Left lung (tissue), 10 donors: ENCODE measurements around the gene CNPY1. TPM values are rescaled to one million over a fixed set of nuclear protein-coding genes. Genes with fewer than 3 reads are reported as not detected.

Source experiments
- ATAC-seq: fragments of 200-7000 bp; cut with Tn5 transposase; one replicate; pipeline ENCODE4 v1.9.1; 2020; ENCODE audit warnings: moderate library complexity
- DNase-seq, 4 donors: peaks; one replicate each; pipeline ENCODE4 v3.0.0-alpha.2; 2013 to 2020
- H3K27ac ChIP-seq, 2 donors: fragments of 200-600 bp; sonication (generic) in 1 of 2; one replicate each; pipeline versions ENCODE4 v1.5.0 to v1.8.0; 2020 to 2021
- H3K27me3 ChIP-seq, 2 donors: fragments of 200-600 bp; sonication (generic) in 1 of 2; one replicate each; pipeline versions ENCODE4 v1.5.0 to v1.8.0; 2020 to 2021
- H3K36me3 ChIP-seq, 2 donors: fragments of 200-600 bp; sonication (generic) in 1 of 2; one replicate each; pipeline versions ENCODE4 v1.5.0 to v1.8.0; 2020 to 2021
- H3K4me1 ChIP-seq, 2 donors: fragments of 200-600 bp; one replicate each; pipeline ENCODE4 v1.8.0; 2021
- H3K4me3 ChIP-seq, 2 donors: fragments of 200-600 bp; sonication (generic) in 1 of 2; one replicate each; pipeline versions ENCODE4 v1.5.0 to v1.8.0; 2020 to 2021; ENCODE audit warnings: mild to moderate bottlenecking in 1 of 2
- H3K9me3 ChIP-seq, 2 donors: fragments of 200-600 bp; sonication (generic) in 1 of 2; one replicate each; pipeline versions ENCODE4 v1.5.0 to v1.8.0; 2020 to 2021
- intact Hi-C, 2 donors: fragments of 100-400 bp; cut with DNase I; formaldehyde crosslinking; loops; one replicate each; pipeline versions ENCODE4 v1.11.2 to v1.14.2; 2022
- polyA plus RNA-seq, 6 donors: library from polyadenylated mRNA; unstranded; fragments of 120-200 nt; gene quantifications; one replicate each; pipeline ENCODE4 v1.2.1, GENCODE V29; 2013; ENCODE audit not compliant: insufficient read length in 6 of 6
- total RNA-seq, 2 donors: library from RNA; stranded (reverse); fragmentation: NEBNext Ultra II Directional; extraction: Animal tissue kit (Norgen Biotek cat#: 25700); gene quantifications; one replicate each; pipeline ENCODE4 v1.2.1, GENCODE V29; 2021
- TF ChIP-seq, protein P1 (sequence below), 2 donors: fragments of 200-600 bp; sonication (generic) in 1 of 2; IDR thresholded peaks; one replicate each; pipeline versions ENCODE4 v1.5.0 to v1.8.0; 2021; ENCODE audit warnings: antibody characterized with exemption in 2 of 2
- donor health status: DM: no; HTN: yes; CAD: no.
- donor health status: DM: no; HTN: no; CAD: no.

The CNPY1 gene
- total and polyA plus RNA-seq, 8 donors: not detected

DNA sequence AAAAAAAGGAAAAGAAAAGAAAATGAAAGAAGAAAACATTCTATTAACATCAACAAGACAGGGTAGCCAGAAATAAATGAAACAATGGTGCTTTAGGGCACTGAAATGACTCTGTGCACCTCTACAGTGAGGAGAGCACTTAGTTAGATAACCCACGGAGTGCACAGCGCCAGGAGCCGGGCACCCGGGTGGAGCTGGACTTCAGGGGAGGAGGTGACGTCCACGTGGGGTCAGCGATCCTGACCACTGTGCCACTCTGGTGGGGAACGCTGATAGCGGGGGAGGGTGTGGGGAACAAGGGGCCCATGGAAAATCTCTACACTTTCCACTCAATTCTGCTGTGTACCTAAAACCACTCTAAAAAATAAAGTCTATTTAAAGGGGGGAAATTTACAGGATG is 15.7 kb upstream of the CNPY1 start:
- intact Hi-C loops: no loop called here
- TF ChIP-seq, protein P1, sequence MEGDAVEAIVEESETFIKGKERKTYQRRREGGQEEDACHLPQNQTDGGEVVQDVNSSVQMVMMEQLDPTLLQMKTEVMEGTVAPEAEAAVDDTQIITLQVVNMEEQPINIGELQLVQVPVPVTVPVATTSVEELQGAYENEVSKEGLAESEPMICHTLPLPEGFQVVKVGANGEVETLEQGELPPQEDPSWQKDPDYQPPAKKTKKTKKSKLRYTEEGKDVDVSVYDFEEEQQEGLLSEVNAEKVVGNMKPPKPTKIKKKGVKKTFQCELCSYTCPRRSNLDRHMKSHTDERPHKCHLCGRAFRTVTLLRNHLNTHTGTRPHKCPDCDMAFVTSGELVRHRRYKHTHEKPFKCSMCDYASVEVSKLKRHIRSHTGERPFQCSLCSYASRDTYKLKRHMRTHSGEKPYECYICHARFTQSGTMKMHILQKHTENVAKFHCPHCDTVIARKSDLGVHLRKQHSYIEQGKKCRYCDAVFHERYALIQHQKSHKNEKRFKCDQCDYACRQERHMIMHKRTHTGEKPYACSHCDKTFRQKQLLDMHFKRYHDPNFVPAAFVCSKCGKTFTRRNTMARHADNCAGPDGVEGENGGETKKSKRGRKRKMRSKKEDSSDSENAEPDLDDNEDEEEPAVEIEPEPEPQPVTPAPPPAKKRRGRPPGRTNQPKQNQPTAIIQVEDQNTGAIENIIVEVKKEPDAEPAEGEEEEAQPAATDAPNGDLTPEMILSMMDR (IDR thresholded peaks at IDR 0.05): no peak
- H3K27ac ChIP-seq: no peak overlapping the region
- no peak for ATAC-seq
- H3K36me3 ChIP-seq: no peaks in the 10 kb centered on the region
- H3K4me1 ChIP-seq: no peaks in the 10 kb centered on the region
- H3K9me3 ChIP-seq: no peaks in the 10 kb centered on the region
- no peak for DNase-seq
- no peak overlapping the region for H3K4me3 ChIP-seq
- peaks cover 0 to 25% of the 10 kb centered on the region in 2 donors for H3K27me3 ChIP-seq

DNA sequence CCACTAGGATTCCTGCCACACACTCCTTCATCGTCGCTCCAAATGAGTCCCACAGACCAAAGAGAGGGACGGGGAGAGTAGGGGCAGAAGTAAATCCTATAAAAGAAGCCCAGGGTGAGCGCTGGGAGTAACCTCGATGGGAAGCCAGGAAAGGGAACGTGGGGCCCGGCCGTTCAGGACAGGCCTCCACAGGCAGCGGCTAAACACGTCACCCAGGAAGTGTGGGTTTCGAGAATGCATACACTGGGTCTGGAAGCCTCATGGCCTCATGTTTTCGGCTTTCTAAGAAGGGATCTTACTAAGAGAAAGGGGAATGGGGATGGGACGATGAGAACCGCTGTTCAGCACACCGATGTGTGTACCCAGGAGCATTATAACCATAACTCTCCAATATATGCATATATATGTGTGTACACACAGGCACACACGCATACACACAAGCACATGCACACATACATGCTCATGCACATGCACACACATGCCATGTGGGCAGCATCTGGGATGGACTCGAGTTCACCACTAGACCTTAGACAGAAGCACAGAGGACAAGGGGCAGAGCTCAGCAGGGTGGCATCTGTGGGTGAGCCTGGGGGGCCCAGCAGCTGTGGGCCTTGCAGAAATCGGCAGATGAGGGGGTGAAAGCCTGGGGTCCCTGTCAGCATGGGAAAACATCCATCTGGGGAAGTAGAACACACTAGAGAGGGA is 14.8 kb upstream of the CNPY1 start:
- TF ChIP-seq, protein P1 (IDR thresholded peaks at IDR 0.05): no peak
- ATAC-seq: no peak
- no peak overlapping the region for H3K4me3 ChIP-seq
- H3K36me3 ChIP-seq: no peaks in the 10 kb centered on the region
- intact Hi-C loops: no loop called here
- no peaks in the 10 kb centered on the region for H3K9me3 ChIP-seq
- DNase-seq: no peak
- peaks cover 0 to 34% of the 10 kb centered on the region in 2 donors for H3K27me3 ChIP-seq
- no peaks in the 10 kb centered on the region for H3K4me1 ChIP-seq
- H3K27ac ChIP-seq: no peak overlapping the region

DNA sequence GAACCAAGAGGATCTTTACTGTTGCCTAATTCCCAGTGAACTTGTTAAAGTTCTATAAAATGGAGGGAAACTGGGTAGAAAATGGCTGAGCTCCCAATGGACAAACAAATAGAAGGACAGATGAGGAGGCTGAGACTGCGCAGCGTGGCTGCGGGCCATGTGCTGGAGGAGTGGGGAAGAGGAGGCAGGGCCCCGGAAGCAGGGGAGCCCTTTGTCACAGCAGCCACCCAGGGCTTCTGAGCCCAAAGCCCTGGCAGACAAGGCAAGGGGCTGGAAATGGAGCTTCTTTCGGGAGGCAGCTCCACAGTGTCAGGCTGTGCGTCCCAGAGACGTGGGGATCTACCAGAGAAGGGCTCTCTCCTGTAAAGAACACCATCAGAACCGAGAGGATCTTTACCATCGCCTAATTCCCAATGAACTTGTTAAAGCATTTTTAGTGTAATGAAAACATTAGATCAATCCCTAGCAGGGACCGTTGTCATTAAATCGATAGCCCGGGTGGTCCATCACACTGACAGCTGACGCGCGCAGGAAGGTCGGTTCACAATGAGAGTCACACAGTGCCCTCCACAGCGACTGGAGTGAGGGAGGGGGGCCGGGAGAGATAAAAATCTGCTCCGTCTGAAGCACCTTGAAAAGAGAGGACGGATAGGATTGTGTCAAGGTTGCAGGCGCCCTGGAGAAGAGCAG is 14.0 kb upstream of the CNPY1 start:
- DNase-seq (no peak), ATAC-seq (no peak)
- Histone ChIP-seq H3K27ac (no peak overlapping the region), H3K9me3 (no peaks in the 10 kb centered on the region), H3K27me3 (peaks cover 0 to 35% of the 10 kb centered on the region in 2 donors), H3K36me3 (no peaks in the 10 kb centered on the region), H3K4me1 (no peaks in the 10 kb centered on the region), H3K4me3 (no peak overlapping the region)
- intact Hi-C loops: no loop called here
- TF ChIP-seq, protein P1 (IDR thresholded peaks at IDR 0.05): no peak

DNA sequence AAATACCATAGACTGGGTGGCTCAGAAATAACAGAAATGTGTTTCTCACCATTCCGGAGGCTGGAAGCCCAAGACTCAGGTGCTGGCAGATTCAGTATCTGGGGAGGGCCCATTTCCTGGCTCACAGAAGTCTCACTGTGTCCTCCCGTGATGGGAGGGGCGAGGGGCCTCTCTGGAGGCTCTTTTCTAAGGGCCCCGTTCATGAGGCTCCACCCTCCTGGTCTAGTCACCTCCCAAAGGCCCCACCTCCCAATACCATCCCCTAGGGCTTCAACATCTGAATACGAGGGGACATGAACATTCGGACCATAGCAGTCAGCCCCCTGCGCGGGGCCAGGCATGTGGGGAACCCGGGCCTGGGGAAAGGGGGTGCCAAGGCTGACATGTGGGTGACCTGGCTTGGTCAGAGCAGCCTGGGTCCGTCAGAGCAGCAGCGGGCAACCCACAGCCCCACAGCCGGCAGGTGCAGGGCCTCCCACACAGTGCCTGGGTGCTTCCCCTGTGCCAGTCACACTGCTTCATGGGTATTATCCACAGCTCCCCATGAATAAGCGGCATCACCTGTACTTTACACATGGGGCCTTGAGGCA is 13.3 kb upstream of the CNPY1 start:
- Histone ChIP-seq H3K4me1 (no peaks in the 10 kb centered on the region), H3K27me3 (peaks cover 0 to 39% of the 10 kb centered on the region in 2 donors), H3K36me3 (no peaks in the 10 kb centered on the region), H3K27ac (no peak overlapping the region), H3K4me3 (no peak overlapping the region), H3K9me3 (no peaks in the 10 kb centered on the region)
- TF ChIP-seq, protein P1 (IDR thresholded peaks at IDR 0.05): no peak
- ATAC-seq (no peak), DNase-seq (no peak)
- intact Hi-C loops: no loop called here

DNA sequence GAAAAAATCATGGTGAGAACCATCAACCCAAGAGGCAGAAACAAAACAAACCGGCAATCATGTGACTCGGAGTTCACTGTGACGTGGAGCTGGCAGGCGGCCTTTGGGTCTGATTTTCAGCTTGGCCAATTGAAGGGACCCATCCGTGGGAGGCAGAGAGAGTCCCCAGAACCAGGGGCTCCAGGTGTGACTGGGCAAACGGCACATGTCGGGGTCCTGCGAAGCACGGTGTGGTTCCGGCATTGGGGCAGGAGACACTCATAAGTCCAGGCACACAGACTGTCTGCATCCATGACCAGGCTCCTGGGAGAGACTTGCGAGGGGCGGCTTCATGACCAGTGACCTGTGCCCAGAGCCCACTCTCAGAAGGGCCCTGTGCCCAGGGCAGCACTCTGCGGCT is 12.6 kb upstream of the CNPY1 start:
- H3K4me3 ChIP-seq: no peak overlapping the region
- no peaks in the 10 kb centered on the region for H3K9me3 ChIP-seq
- no peak overlapping the region for H3K27ac ChIP-seq
- H3K27me3 ChIP-seq: peaks cover 0 to 39% of the 10 kb centered on the region in 2 donors
- TF ChIP-seq, protein P1 (IDR thresholded peaks at IDR 0.05): no peak
- H3K4me1 ChIP-seq: no peaks in the 10 kb centered on the region
- ATAC-seq (no peak), DNase-seq (no peak)
- intact Hi-C loops: no loop called here
- H3K36me3 ChIP-seq: no peaks in the 10 kb centered on the region
